ENCODE measurements around the gene RGSL1. TPM values are rescaled to one million over a fixed set of nuclear protein-coding genes. Genes with fewer than 3 reads are reported as not detected.

The RGSL1 gene
- total and polyA plus RNA-seq, 9 of the 15 experiments (the other 6 are each of a cell fraction or from before 2014, with no cell fraction given): 0.03 TPM; not detected in 8

- TF ChIP-seq NONO (IDR thresholded peaks at IDR 0.05; ENCODE audit: low read depth in 2 of 2, low read length in 1 of 2) (no peak), ZNF830 (CRISPR knock-in tag; IDR thresholded peaks at IDR 0.05) (no peak)
- H3K4me1 ChIP-seq (replicated peaks in 1 of 2; ENCODE audit: control insufficient read depth in 2 of 2, insufficient read depth in 2 of 2, low read length in 2 of 2): no peaks in the 10 kb centered on the region
- H3K27me3 ChIP-seq (ENCODE audit: control insufficient read depth in 2 of 2, insufficient read depth in 2 of 2, low read length in 2 of 2): peaks cover 6 to 22% of the 10 kb centered on the region in 2 experiments
- H3K27ac ChIP-seq (ENCODE audit: extremely low read depth, low read depth, low read length): no peak overlapping the region
- FAIRE-seq: no peak
- ATAC-seq: no peak
- H3K9ac ChIP-seq (ENCODE audit: insufficient read depth in 1 of 2, low read depth in 2 of 2, low read length in 2 of 2): no peak overlapping the region
- no peaks in the 10 kb centered on the region for H3K9me1 ChIP-seq (ENCODE audit: control insufficient read depth, insufficient read depth, low read length)
- CTCF ChIA-PET (ENCODE audit: low intra/inter-chr PET ratio): no interaction called here
- H3K79me2 ChIP-seq (ENCODE audit: control insufficient read depth, insufficient read depth, low read length): no peaks in the 10 kb centered on the region
- in situ Hi-C loops (cut with MboI): no loop called here
- intact Hi-C loops (cut with micrococcal nuclease): no loop called here
- 0% methylated on average over 1 of the region's 1 CpG for WGBS (ENCODE audit: insufficient coverage, low coverage, missing lambda C conversion rate)
- H3K36me3 ChIP-seq (ENCODE audit: control insufficient read depth, insufficient read depth, low read length): no peaks in the 10 kb centered on the region
- no peaks in the 10 kb centered on the region for H3K9me3 ChIP-seq (replicated peaks; ENCODE audit: control insufficient read depth, insufficient read depth, low read depth, low read length)
- H3K4me2 ChIP-seq (ENCODE audit: insufficient read depth, low read length): no peak overlapping the region
- H2AFZ ChIP-seq (ENCODE audit: low read depth, low read length): no peak overlapping the region
- H3K4me3 ChIP-seq: no peak overlapping the region
- H4K20me1 ChIP-seq (replicated peaks; ENCODE audit: control insufficient read depth, insufficient read depth, low read length): no peaks in the 10 kb centered on the region
- no peak for DNase-seq (ENCODE audit: extremely low read depth in 1 of 4, low spot score in 3 of 4)
- no TSS peak for BruUV-seq (replicated peaks)
- POLR2A ChIA-PET: interaction anchor here (0.8 kb wide), 1 partner anchor 1755 kb away, joined by 3 read pairs; no protein-coding TSS in a partner anchor
Observed at GRCh38 chr1:182555493-182555892, 105.5 kb downstream of the RGSL1 start.

- no peak overlapping the region for H3K4me2 ChIP-seq (ENCODE audit: insufficient read depth, low read length)
- FAIRE-seq (no peak), DNase-seq (ENCODE audit: extremely low read depth in 1 of 4, low spot score in 3 of 4) (no peak), ATAC-seq (no peak)
- H3K36me3 ChIP-seq (ENCODE audit: control insufficient read depth, insufficient read depth, low read length): no peaks in the 10 kb centered on the region
- ChIA-PET CTCF (ENCODE audit: low intra/inter-chr PET ratio) (no interaction called here), POLR2A (no interaction called here)
- H3K27me3 ChIP-seq (ENCODE audit: control insufficient read depth in 2 of 2, insufficient read depth in 2 of 2, low read length in 2 of 2): peaks cover 6 to 18% of the 10 kb centered on the region in 2 experiments
- H3K9me1 ChIP-seq (ENCODE audit: control insufficient read depth, insufficient read depth, low read length): no peaks in the 10 kb centered on the region
- no peak overlapping the region for H3K27ac ChIP-seq (ENCODE audit: extremely low read depth, low read depth, low read length)
- TF ChIP-seq ZNF785 (CRISPR knock-in tag; IDR thresholded peaks at IDR 0.05): no peak
- TF ChIP-seq CBFA2T3 (IDR thresholded peaks at IDR 0.05): 0 out of 2 replicates have a peak, but pooled peaks have one; percentile 7
- TF ChIP-seq ARID4B (CRISPR knock-in tag; IDR thresholded peaks at IDR 0.05): no peak
- TF ChIP-seq PCBP1 (IDR thresholded peaks at IDR 0.05; ENCODE audit: low read depth, low read length, poor library complexity, severe bottlenecking): no peak
- H2AFZ ChIP-seq (ENCODE audit: low read depth, low read length): no peak overlapping the region
- in situ Hi-C loops (cut with MboI) (no loop called here), intact Hi-C loops (cut with micrococcal nuclease) (no loop called here)
- H4K20me1 ChIP-seq (replicated peaks; ENCODE audit: control insufficient read depth, insufficient read depth, low read length): no peaks in the 10 kb centered on the region
- no TSS peak for BruUV-seq (replicated peaks)
- H3K9ac ChIP-seq (ENCODE audit: insufficient read depth in 1 of 2, low read depth in 2 of 2, low read length in 2 of 2): no peak overlapping the region
- no peaks in the 10 kb centered on the region for H3K4me1 ChIP-seq (replicated peaks in 1 of 2; ENCODE audit: control insufficient read depth in 2 of 2, insufficient read depth in 2 of 2, low read length in 2 of 2)
- H3K4me3 ChIP-seq: no peak overlapping the region
- H3K9me3 ChIP-seq (replicated peaks; ENCODE audit: control insufficient read depth, insufficient read depth, low read depth, low read length): no peaks in the 10 kb centered on the region
- H3K79me2 ChIP-seq (ENCODE audit: control insufficient read depth, insufficient read depth, low read length): no peaks in the 10 kb centered on the region
Observed at GRCh38 chr1:182556279-182556678, 106.3 kb downstream of the RGSL1 start.
